Measurements from ENCODE around the gene HSPD1.

The HSPD1 gene

DNA sequence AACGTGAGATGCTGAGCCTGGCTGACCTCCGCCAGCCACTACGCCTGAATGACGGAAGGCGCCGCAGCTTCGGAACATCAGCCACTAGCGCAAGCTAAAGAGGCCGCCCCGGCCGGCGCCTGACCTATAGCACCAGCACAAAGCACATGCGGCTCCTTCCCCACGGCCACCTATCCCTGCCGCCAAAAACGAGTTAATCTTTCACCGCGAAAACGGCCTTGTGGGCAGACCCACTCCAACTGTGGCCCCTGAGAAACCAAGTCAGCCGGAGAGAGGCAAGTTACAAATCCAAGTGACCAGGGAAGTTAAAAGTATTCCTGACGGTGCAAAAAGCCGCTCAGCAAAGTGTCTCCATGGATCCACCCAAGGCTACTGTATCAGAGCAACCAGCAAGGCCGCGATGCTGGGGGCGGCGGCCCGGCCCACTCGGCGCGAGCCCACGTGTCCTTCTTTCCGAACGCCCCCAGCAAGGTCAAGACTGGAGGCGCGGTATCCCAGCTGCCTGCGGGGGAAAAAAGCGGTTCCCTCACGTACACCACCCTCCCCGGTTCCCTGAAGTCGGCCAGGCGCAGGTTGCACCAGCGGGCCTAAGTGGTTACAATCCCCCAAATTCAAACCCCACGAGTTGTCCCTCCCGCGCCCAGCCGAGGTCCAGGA lies 575 bp downstream of the HSPD1 start:
- TF ChIP-seq, protein P1, sequence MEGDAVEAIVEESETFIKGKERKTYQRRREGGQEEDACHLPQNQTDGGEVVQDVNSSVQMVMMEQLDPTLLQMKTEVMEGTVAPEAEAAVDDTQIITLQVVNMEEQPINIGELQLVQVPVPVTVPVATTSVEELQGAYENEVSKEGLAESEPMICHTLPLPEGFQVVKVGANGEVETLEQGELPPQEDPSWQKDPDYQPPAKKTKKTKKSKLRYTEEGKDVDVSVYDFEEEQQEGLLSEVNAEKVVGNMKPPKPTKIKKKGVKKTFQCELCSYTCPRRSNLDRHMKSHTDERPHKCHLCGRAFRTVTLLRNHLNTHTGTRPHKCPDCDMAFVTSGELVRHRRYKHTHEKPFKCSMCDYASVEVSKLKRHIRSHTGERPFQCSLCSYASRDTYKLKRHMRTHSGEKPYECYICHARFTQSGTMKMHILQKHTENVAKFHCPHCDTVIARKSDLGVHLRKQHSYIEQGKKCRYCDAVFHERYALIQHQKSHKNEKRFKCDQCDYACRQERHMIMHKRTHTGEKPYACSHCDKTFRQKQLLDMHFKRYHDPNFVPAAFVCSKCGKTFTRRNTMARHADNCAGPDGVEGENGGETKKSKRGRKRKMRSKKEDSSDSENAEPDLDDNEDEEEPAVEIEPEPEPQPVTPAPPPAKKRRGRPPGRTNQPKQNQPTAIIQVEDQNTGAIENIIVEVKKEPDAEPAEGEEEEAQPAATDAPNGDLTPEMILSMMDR (conservative IDR thresholded peaks at IDR 0.05; ENCODE audit: control insufficient read depth, insufficient read depth, low read depth, low read length) = no peak
- peak; percentile 42 for DNase-seq (ENCODE audit: low read depth)
- H3K4me3 ChIP-seq (ENCODE audit: control insufficient read depth, low read depth, low read length) = peak overlapping the region; percentile 79

DNA sequence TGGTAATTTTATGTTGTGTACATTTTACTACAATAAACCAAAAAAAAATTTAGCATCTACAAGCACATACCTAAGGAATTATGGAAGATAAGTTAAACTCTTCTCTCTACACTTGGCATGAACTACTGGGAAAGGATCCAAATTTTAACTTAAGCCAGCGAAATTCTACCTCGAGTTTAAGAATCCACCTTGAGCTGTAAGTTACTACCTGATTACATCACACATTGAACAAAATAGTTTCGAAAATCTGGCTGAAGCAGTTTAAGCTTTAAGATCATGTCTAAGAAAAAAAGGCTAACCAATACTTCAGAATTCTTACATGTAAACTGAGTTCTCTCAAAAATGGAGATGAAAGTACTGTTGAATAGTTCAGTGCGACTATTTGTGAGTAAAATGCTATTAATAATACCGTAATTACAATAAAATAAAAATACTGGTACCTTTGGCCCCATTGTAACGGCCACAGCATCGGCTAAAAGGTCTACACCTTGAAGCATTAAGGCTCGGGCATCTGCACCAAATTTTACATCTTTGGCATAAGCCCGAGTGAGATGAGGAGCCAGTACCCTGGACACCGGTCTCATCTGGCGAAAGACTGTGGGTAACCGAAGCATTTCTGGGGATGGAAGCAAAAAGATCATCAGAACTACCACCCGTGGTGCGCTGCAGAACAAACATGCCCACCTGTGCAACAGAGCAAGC lies 1.3 kb downstream of the HSPD1 start:
- TF ChIP-seq, protein P1 (conservative IDR thresholded peaks at IDR 0.05; ENCODE audit: control insufficient read depth, insufficient read depth, low read depth, low read length) = no peak
- peak overlapping the region; percentile 79 for H3K4me3 ChIP-seq (ENCODE audit: control insufficient read depth, low read depth, low read length)
- no peak for DNase-seq (ENCODE audit: low read depth)

DNA sequence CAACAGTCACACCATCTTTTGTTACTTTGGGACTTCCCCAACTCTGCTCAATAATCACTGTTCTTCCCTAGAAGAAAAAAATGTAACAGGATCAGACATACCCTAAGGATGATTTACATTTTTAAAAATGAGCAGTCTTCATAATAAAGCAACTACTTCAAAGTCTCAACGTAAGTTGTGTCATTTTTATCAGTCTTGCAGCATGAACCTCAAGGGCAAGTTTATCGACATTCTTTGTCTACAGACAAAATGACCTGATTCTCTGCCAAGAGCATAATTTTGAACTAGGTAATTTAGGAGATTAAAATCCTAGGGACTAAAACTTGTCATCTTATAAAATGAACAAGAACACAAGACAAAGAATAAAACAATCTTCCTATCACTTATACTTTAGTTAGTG lies 2.3 kb downstream of the HSPD1 start:
- TF ChIP-seq, protein P1 (conservative IDR thresholded peaks at IDR 0.05; ENCODE audit: control insufficient read depth, insufficient read depth, low read depth, low read length) = no peak
- H3K4me3 ChIP-seq (ENCODE audit: control insufficient read depth, low read depth, low read length) = peak overlapping the region; percentile 79
- no peak for DNase-seq (ENCODE audit: low read depth)

DNA sequence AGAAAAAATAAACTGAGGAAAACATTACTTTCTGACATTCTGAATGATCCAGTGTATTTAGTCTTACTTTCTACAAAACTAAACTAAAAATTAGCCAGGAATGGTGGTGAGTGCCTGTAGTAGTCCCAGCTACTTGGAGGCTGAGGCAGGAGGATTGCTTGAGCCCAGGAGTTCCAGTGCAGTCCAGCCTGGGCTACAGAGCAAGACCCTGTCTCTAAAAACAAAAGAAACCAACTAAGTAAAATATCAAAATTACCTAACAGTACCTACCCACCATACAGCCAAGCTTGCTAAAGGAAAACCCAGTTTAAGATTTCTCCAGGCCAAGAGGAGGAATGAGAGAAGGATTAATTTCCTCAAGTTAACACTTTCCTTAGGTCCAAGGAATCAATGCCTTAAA lies 2.9 kb downstream of the HSPD1 start:
- DNase-seq (ENCODE audit: low read depth) = no peak
- no peak overlapping the region for H3K4me3 ChIP-seq (ENCODE audit: control insufficient read depth, low read depth, low read length)

DNA sequence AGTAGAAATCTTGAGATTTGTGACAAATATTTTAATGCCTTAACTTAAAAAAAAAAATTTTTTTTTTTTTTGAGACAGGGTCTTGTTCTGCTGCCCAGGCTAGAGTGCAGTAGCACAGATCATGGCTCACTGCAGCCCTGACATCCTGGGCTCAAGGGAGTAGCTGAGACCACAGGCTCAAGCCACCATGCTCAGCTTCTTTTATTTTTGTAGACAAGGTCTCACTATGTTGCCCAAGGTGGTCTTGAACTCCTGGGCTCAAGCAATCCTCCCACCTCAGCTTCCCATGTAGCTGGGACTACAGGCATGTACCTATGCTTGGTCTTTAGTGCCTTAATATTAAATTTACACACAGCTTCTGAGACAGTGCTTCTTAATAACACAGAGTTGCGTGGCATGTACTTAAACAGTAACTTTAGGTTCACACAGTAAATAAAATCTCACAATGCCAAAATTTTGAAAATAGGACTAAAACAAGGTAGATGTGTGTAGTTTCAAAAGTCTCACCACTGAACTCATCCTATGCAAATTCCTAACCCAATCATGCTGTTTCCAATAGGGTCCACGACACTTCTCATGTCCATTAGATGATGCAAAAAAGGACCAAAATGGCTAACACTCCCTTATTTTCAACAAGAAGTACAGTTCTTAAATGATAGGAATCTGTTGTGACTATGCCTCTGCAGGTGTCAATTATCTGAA lies 4.1 kb downstream of the HSPD1 start:
- TF ChIP-seq, protein P1 (conservative IDR thresholded peaks at IDR 0.05; ENCODE audit: control insufficient read depth, insufficient read depth, low read depth, low read length) = no peak
- H3K4me3 ChIP-seq (ENCODE audit: control insufficient read depth, low read depth, low read length) = no peak overlapping the region
- no peak for DNase-seq (ENCODE audit: low read depth)

More for the DNA sequence above, 2.9 kb downstream of the HSPD1 start:
- TF ChIP-seq, protein P1 (conservative IDR thresholded peaks at IDR 0.05; ENCODE audit: control insufficient read depth, insufficient read depth, low read depth, low read length) = no peak

DNA sequence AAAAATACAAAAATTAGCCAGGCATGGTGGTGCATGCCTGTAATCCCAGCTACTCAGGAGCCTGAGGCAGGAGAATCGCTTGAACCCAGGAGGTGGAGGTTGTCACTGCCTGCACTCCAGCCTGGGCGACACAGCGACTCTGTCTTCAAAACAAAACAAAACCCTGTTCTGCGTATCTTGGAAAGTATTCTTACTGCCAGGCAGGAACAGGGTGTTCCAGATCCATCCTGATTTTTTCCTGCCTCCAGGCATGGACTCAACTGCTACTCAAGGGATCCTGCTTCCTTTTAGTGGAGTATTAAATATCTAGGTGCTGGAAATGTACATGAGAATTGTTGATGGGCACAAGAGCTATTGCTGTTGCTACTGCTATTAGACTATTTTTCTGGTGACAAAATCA lies 12.3 kb downstream of the HSPD1 start:
- DNase-seq (ENCODE audit: low read depth) = no peak
- no peak overlapping the region for H3K4me3 ChIP-seq (ENCODE audit: control insufficient read depth, low read depth, low read length)
- TF ChIP-seq, protein P1 (conservative IDR thresholded peaks at IDR 0.05; ENCODE audit: control insufficient read depth, insufficient read depth, low read depth, low read length) = no peak
